Measurements from ENCODE around the gene WFDC10B. TPM values are rescaled to one million over a fixed set of nuclear protein-coding genes. Genes with fewer than 3 reads are reported as not detected.

WFDC10B gene
- total RNA-seq = 1 to 10 TPM in 1 of 4 donors, not detected in 3; 1.9 TPM

- TF ChIP-seq POLR2AphosphoS5 (IDR thresholded peaks at IDR 0.05) (no peak), POLR2A (IDR thresholded peaks at IDR 0.05) (no peak), CTCF (IDR thresholded peaks at IDR 0.05) (no peak), EP300 (IDR thresholded peaks at IDR 0.05; ENCODE audit: low read depth) (no peak)
- in situ Hi-C loops (cut with MboI; ENCODE audit: low pct_ligation_motif_present in 1 of 4, low pct_unique_long_range_greater_than_20kb in 1 of 4, low sequenced_read_pairs in 3 of 4) = no loop called here
- H3K36me3 ChIP-seq = no peaks in the 10 kb centered on the region
- H3K27me3 ChIP-seq = no peaks in the 10 kb centered on the region
- 90% methylated on average over 1 of the region's 1 CpG; no CpG with 5 or more reads in 1 of the 2 donors for WGBS, 2 donors (ENCODE audit: low coverage in 1 of 2)
- intact Hi-C loops (cut with DNase I; ENCODE audit: low total_unique reads) = no loop called here
- no peaks in the 10 kb centered on the region for H3K4me1 ChIP-seq
- no peak within 1 kb of the TSS for H3K4me3 ChIP-seq
- no peaks in the 10 kb centered on the region for H3K9me3 ChIP-seq
- no peak within 1 kb of the TSS for H3K27ac ChIP-seq
- DNase-seq = peak; percentile 25
These were observed at the start of gene WFDC10B for GRCh38 chr20:45704969-45705637. Gene WFDC10B, minus strand, starts transcription at chr20:45705019. Its CDS starts 19,027 bp downstream, at chr20:45685992.

GRCh38 chr20:45752746-45753145, 47.9 kb upstream of the WFDC10B start:
- no peaks in the 10 kb centered on the region for H3K4me1 ChIP-seq
- peaks cover 2% of the 10 kb centered on the region for H3K27me3 ChIP-seq
- intact Hi-C loops (cut with DNase I; ENCODE audit: low total_unique reads) (no loop called here), in situ Hi-C loops (cut with MboI; ENCODE audit: low pct_ligation_motif_present in 1 of 4, low pct_unique_long_range_greater_than_20kb in 1 of 4, low sequenced_read_pairs in 3 of 4) (loop anchor here in 3 of 4 donors (25.0 kb wide), 4 partner anchors 165 to 440 kb away; partner anchors contain the start of genes EPPIN (in 2 of the 3), WFDC6 (in 2 of the 3), MATN4 (in 1 of the 3) and RBPJL (in 1 of the 3))
- H3K27ac ChIP-seq = no peak overlapping the region
- peaks cover 0 to 3% of the 10 kb centered on the region in 2 donors for H3K9me3 ChIP-seq
- no peak for TF ChIP-seq EP300 (IDR thresholded peaks at IDR 0.05; ENCODE audit: low read depth)
- no peak for TF ChIP-seq POLR2A (IDR thresholded peaks at IDR 0.05)
- TF ChIP-seq POLR2AphosphoS5 (IDR thresholded peaks at IDR 0.05) = no peak
- no peak for TF ChIP-seq CTCF (IDR thresholded peaks at IDR 0.05)
- WGBS, 2 donors (ENCODE audit: low coverage in 1 of 2) = 72 to 77% methylated on average over 2 to 3 of the region's 3 CpGs
- H3K4me3 ChIP-seq = no peak overlapping the region
- no peaks in the 10 kb centered on the region for H3K36me3 ChIP-seq
- DNase-seq = no peak

- Histone ChIP-seq H3K9me3 (peaks cover 0 to 3% of the 10 kb centered on the region in 2 donors), H3K27me3 (peaks cover 5% of the 10 kb centered on the region), H3K36me3 (no peaks in the 10 kb centered on the region), H3K27ac (no peak overlapping the region), H3K4me1 (no peaks in the 10 kb centered on the region), H3K4me3 (no peak overlapping the region)
- in situ Hi-C loops (cut with MboI; ENCODE audit: low pct_ligation_motif_present in 1 of 4, low pct_unique_long_range_greater_than_20kb in 1 of 4, low sequenced_read_pairs in 3 of 4) (loop anchor here in 3 of 4 donors (25.0 kb wide), 4 partner anchors 164 to 439 kb away; partner anchors contain the start of genes EPPIN (in 2 of the 3), WFDC6 (in 2 of the 3), MATN4 (in 1 of the 3) and RBPJL (in 1 of the 3)), intact Hi-C loops (cut with DNase I; ENCODE audit: low total_unique reads) (no loop called here)
- 97 to 100% methylated on average over 1 of the region's 1 CpG for WGBS, 2 donors (ENCODE audit: low coverage in 1 of 2)
- no peak for TF ChIP-seq CTCF (IDR thresholded peaks at IDR 0.05)
- TF ChIP-seq EP300 (IDR thresholded peaks at IDR 0.05; ENCODE audit: low read depth) = no peak
- TF ChIP-seq POLR2A (IDR thresholded peaks at IDR 0.05) = no peak
- TF ChIP-seq POLR2AphosphoS5 (IDR thresholded peaks at IDR 0.05) = no peak
- DNase-seq = no peak
These were observed 46.9 kb upstream of the WFDC10B start for GRCh38 chr20:45751721-45752120.

GRCh38 chr20:45745015-45745414, 40.2 kb upstream of the WFDC10B start:
- H3K9me3 ChIP-seq = no peaks in the 10 kb centered on the region
- no peaks in the 10 kb centered on the region for H3K36me3 ChIP-seq
- TF ChIP-seq CTCF (IDR thresholded peaks at IDR 0.05) = no peak
- no peak for TF ChIP-seq EP300 (IDR thresholded peaks at IDR 0.05; ENCODE audit: low read depth)
- TF ChIP-seq POLR2AphosphoS5 (IDR thresholded peaks at IDR 0.05) = no peak
- no peak for TF ChIP-seq POLR2A (IDR thresholded peaks at IDR 0.05)
- DNase-seq = no peak
- H3K27ac ChIP-seq = no peak overlapping the region
- no peaks in the 10 kb centered on the region for H3K4me1 ChIP-seq
- no peak overlapping the region for H3K4me3 ChIP-seq
- intact Hi-C loops (cut with DNase I; ENCODE audit: low total_unique reads) (no loop called here), in situ Hi-C loops (cut with MboI; ENCODE audit: low pct_ligation_motif_present in 1 of 4, low pct_unique_long_range_greater_than_20kb in 1 of 4, low sequenced_read_pairs in 3 of 4) (no loop called here)
- peaks cover 5% of the 10 kb centered on the region for H3K27me3 ChIP-seq
